ENCODE results near the gene DAZL.

The DAZL gene

GRCh38 chr3:16609927-16610580, 4.8 kb upstream of the DAZL start:
- Histone ChIP-seq H3K9ac (ENCODE audit: low read depth, low read length) (no peak overlapping the region), H3K27ac (ENCODE audit: low read depth, low read length) (no peak overlapping the region), H3K36me3 (ENCODE audit: insufficient read depth, low read length) (no peaks in the 10 kb centered on the region), H3K4me3 (ENCODE audit: low read length) (no peak overlapping the region), H3K9me3 (ENCODE audit: insufficient read depth, low read depth, low read length) (no peaks in the 10 kb centered on the region), H3K4me1 (ENCODE audit: insufficient read depth, low read length) (peaks cover 25% of the 10 kb centered on the region), H3K27me3 (ENCODE audit: insufficient read depth, low read length) (no peaks in the 10 kb centered on the region)
- 99% methylated on average over 2 of the region's 2 CpGs for whole genome bisulfite sequencing

- Histone ChIP-seq H3K27me3 (ENCODE audit: insufficient read depth, low read length) (no peaks in the 10 kb centered on the region), H3K36me3 (ENCODE audit: insufficient read depth, low read length) (no peaks in the 10 kb centered on the region), H3K4me1 (ENCODE audit: insufficient read depth, low read length) (peaks cover 25% of the 10 kb centered on the region), H3K27ac (ENCODE audit: low read depth, low read length) (0 out of 2 replicates have a peak overlapping the region, but pooled peaks have one; percentile 40), H3K9ac (ENCODE audit: low read depth, low read length) (no peak overlapping the region), H3K4me3 (ENCODE audit: low read length) (no peak overlapping the region), H3K9me3 (ENCODE audit: insufficient read depth, low read depth, low read length) (peaks cover 3% of the 10 kb centered on the region; the same call in 1 of the 2 replicates)
- WGBS = 54% methylated on average over 2 of the region's 2 CpGs
Measured at GRCh38 chr3:16608816-16609215, 3.6 kb upstream of the DAZL start.

- Histone ChIP-seq H3K4me1 (ENCODE audit: insufficient read depth, low read length) (peaks cover 26% of the 10 kb centered on the region), H3K9ac (ENCODE audit: low read depth, low read length) (no peak overlapping the region), H3K27ac (ENCODE audit: low read depth, low read length) (no peak overlapping the region), H3K9me3 (ENCODE audit: insufficient read depth, low read depth, low read length) (peaks cover 5% of the 10 kb centered on the region; the same call in 1 of the 2 replicates), H3K36me3 (ENCODE audit: insufficient read depth, low read length) (no peaks in the 10 kb centered on the region), H3K4me3 (ENCODE audit: low read length) (no peak overlapping the region), H3K27me3 (ENCODE audit: insufficient read depth, low read length) (no peaks in the 10 kb centered on the region)
- WGBS = 67% methylated on average over 2 of the region's 3 CpGs
Measured at GRCh38 chr3:16607718-16608117, 2.5 kb upstream of the DAZL start.

- Histone ChIP-seq H3K27me3 (ENCODE audit: insufficient read depth, low read length) (no peaks in the 10 kb centered on the region), H3K9me3 (ENCODE audit: insufficient read depth, low read depth, low read length) (peaks cover 5% of the 10 kb centered on the region; the same call in 1 of the 2 replicates), H3K4me3 (ENCODE audit: low read length) (no peak overlapping the region), H3K27ac (ENCODE audit: low read depth, low read length) (no peak overlapping the region; the same call in 1 of the 2 replicates), H3K4me1 (ENCODE audit: insufficient read depth, low read length) (peaks cover 39% of the 10 kb centered on the region), H3K9ac (ENCODE audit: low read depth, low read length) (no peak overlapping the region), H3K36me3 (ENCODE audit: insufficient read depth, low read length) (no peaks in the 10 kb centered on the region)
- WGBS = 91% methylated on average over 4 of the region's 4 CpGs
Measured at GRCh38 chr3:16606398-16606797, 1.2 kb upstream of the DAZL start.

GRCh38 chr3:16605966-16606365, 743 bp upstream of the DAZL start:
- no peaks in the 10 kb centered on the region for H3K27me3 ChIP-seq (ENCODE audit: insufficient read depth, low read length)
- H3K36me3 ChIP-seq (ENCODE audit: insufficient read depth, low read length) = no peaks in the 10 kb centered on the region
- H3K9ac ChIP-seq (ENCODE audit: low read depth, low read length) = no peak overlapping the region
- no peak overlapping the region for H3K4me3 ChIP-seq (ENCODE audit: low read length)
- 96% methylated on average over 8 of the region's 8 CpGs for WGBS
- peaks cover 40% of the 10 kb centered on the region for H3K4me1 ChIP-seq (ENCODE audit: insufficient read depth, low read length)
- no peak overlapping the region for H3K27ac ChIP-seq (ENCODE audit: low read depth, low read length)
- H3K9me3 ChIP-seq (ENCODE audit: insufficient read depth, low read depth, low read length) = peaks cover 5% of the 10 kb centered on the region; the same call in 1 of the 2 replicates

- Histone ChIP-seq H3K4me3 (ENCODE audit: low read length) (no peak overlapping the region), H3K27me3 (ENCODE audit: insufficient read depth, low read length) (no peaks in the 10 kb centered on the region), H3K27ac (ENCODE audit: low read depth, low read length) (no peak overlapping the region), H3K9me3 (ENCODE audit: insufficient read depth, low read depth, low read length) (peaks cover 5% of the 10 kb centered on the region; the same call in 1 of the 2 replicates), H3K9ac (ENCODE audit: low read depth, low read length) (no peak overlapping the region), H3K4me1 (ENCODE audit: insufficient read depth, low read length) (peaks cover 40% of the 10 kb centered on the region), H3K36me3 (ENCODE audit: insufficient read depth, low read length) (no peaks in the 10 kb centered on the region)
- WGBS = 92% methylated on average over 29 of the region's 33 CpGs
Measured at GRCh38 chr3:16604433-16604832, 790 bp downstream of the DAZL start.

- Histone ChIP-seq H3K36me3 (ENCODE audit: insufficient read depth, low read length) (no peaks in the 10 kb centered on the region), H3K4me3 (ENCODE audit: low read length) (no peak overlapping the region), H3K9ac (ENCODE audit: low read depth, low read length) (no peak overlapping the region), H3K9me3 (ENCODE audit: insufficient read depth, low read depth, low read length) (peaks cover 5% of the 10 kb centered on the region; the same call in 1 of the 2 replicates), H3K27ac (ENCODE audit: low read depth, low read length) (no peak overlapping the region), H3K4me1 (ENCODE audit: insufficient read depth, low read length) (peaks cover 21% of the 10 kb centered on the region; the same call in 1 of the 2 replicates), H3K27me3 (ENCODE audit: insufficient read depth, low read length) (no peaks in the 10 kb centered on the region)
- no CpG with 5 or more reads among the region's 3 CpGs for WGBS
Measured at GRCh38 chr3:16601537-16602005, 3.7 kb downstream of the DAZL start.

- no peak overlapping the region for H3K27ac ChIP-seq (ENCODE audit: low read depth, low read length)
- no peaks in the 10 kb centered on the region for H3K27me3 ChIP-seq (ENCODE audit: insufficient read depth, low read length)
- no peak overlapping the region for H3K4me3 ChIP-seq (ENCODE audit: low read length)
- H3K9me3 ChIP-seq (ENCODE audit: insufficient read depth, low read depth, low read length) = peaks cover 5% of the 10 kb centered on the region; the same call in 1 of the 2 replicates
- no peaks in the 10 kb centered on the region for H3K36me3 ChIP-seq (ENCODE audit: insufficient read depth, low read length)
- peaks cover 15% of the 10 kb centered on the region; the same call in 1 of the 2 replicates for H3K4me1 ChIP-seq (ENCODE audit: insufficient read depth, low read length)
- WGBS = 45% methylated on average over 6 of the region's 7 CpGs
- H3K9ac ChIP-seq (ENCODE audit: low read depth, low read length) = no peak overlapping the region
Measured at GRCh38 chr3:16600780-16601536, 4.3 kb downstream of the DAZL start.

GRCh38 chr3:16599694-16600093, 5.5 kb downstream of the DAZL start:
- H3K4me3 ChIP-seq (ENCODE audit: low read length) = no peak overlapping the region
- H3K36me3 ChIP-seq (ENCODE audit: insufficient read depth, low read length) = no peaks in the 10 kb centered on the region
- H3K9me3 ChIP-seq (ENCODE audit: insufficient read depth, low read depth, low read length) = peaks cover 5% of the 10 kb centered on the region; the same call in 1 of the 2 replicates
- 91% methylated on average over 2 of the region's 3 CpGs for WGBS
- H3K27ac ChIP-seq (ENCODE audit: low read depth, low read length) = no peak overlapping the region
- H3K4me1 ChIP-seq (ENCODE audit: insufficient read depth, low read length) = peaks cover 14% of the 10 kb centered on the region; the same call in 1 of the 2 replicates
- no peaks in the 10 kb centered on the region for H3K27me3 ChIP-seq (ENCODE audit: insufficient read depth, low read length)
- no peak overlapping the region for H3K9ac ChIP-seq (ENCODE audit: low read depth, low read length)

GRCh38 chr3:16596352-16597032, 8.7 kb downstream of the DAZL start:
- no peak overlapping the region for H3K9ac ChIP-seq (ENCODE audit: low read depth, low read length)
- WGBS = 94% methylated on average over 4 of the region's 5 CpGs
- H3K36me3 ChIP-seq (ENCODE audit: insufficient read depth, low read length) = no peaks in the 10 kb centered on the region
- H3K27me3 ChIP-seq (ENCODE audit: insufficient read depth, low read length) = no peaks in the 10 kb centered on the region
- H3K4me1 ChIP-seq (ENCODE audit: insufficient read depth, low read length) = peaks cover 1% of the 10 kb centered on the region; the same call in 1 of the 2 replicates
- no peak overlapping the region for H3K27ac ChIP-seq (ENCODE audit: low read depth, low read length)
- H3K4me3 ChIP-seq (ENCODE audit: low read length) = no peak overlapping the region
- H3K9me3 ChIP-seq (ENCODE audit: insufficient read depth, low read depth, low read length) = no peaks in the 10 kb centered on the region

GRCh38 chr3:16595778-16596177, 9.4 kb downstream of the DAZL start:
- Histone ChIP-seq H3K4me1 (ENCODE audit: insufficient read depth, low read length) (no peaks in the 10 kb centered on the region), H3K9me3 (ENCODE audit: insufficient read depth, low read depth, low read length) (no peaks in the 10 kb centered on the region), H3K9ac (ENCODE audit: low read depth, low read length) (no peak overlapping the region), H3K36me3 (ENCODE audit: insufficient read depth, low read length) (no peaks in the 10 kb centered on the region), H3K27me3 (ENCODE audit: insufficient read depth, low read length) (no peaks in the 10 kb centered on the region), H3K27ac (ENCODE audit: low read depth, low read length) (no peak overlapping the region), H3K4me3 (ENCODE audit: low read length) (no peak overlapping the region)
- 100% methylated on average over 1 of the region's 3 CpGs for whole genome bisulfite sequencing

All from HUES64 (cell line).